Mononuclear cell (primary cell): ENCODE data around the gene SBNO2. TPM values are rescaled to one million over a fixed set of nuclear protein-coding genes. Genes with fewer than 3 reads are reported as not detected.

Experiments
- H3K27me3 ChIP-seq: 2 replicates; pipeline ENCODE4 v1.6.0; 2011; ENCODE audit warnings: low read length, control low read depth; ENCODE audit not compliant: insufficient read depth
- H3K4me1 ChIP-seq: 2 replicates; pipeline ENCODE4 v1.5.1; 2011; ENCODE audit warnings: mild to moderate bottlenecking, low read length, control low read depth; ENCODE audit not compliant: insufficient read depth
- H3K4me3 ChIP-seq: 2 replicates; pipeline ENCODE4 v1.5.1; 2011; ENCODE audit warnings: mild to moderate bottlenecking, low read length, moderate library complexity
- H3K9me3 ChIP-seq: 2 replicates; pipeline ENCODE4 v1.5.1; 2011; ENCODE audit warnings: low read depth, mild to moderate bottlenecking, control low read depth, low read length
- total RNA-seq: library from RNA; depleted of rRNA; stranded (reverse); fragments of >200 nt; gene quantifications from one replicate; pipeline ENCODE4 v1.2.3, GENCODE V29; 2012

Gene SBNO2
- total RNA-seq, 1 donor, result 53.8 TPM

- Histone ChIP-seq H3K4me3 (peak within 1 kb of the TSS; percentile 67), H3K9me3 (no peaks in the 10 kb centered on the region), H3K4me1 (peaks cover 64% of the 10 kb centered on the region), H3K27me3 (no peaks in the 10 kb centered on the region)
These were observed 78.9 kb downstream of the SBNO2 start, which contains the start of gene POLR2E for GRCh38 chr19:1094978-1095701. POLR2E (minus strand) TSS chr19:1095375; CDS start chr19:1095315, 60 bp downstream.

GRCh38 chr19:1094655-1094977 lies 79.5 kb downstream of the SBNO2 start:
- H3K4me3 ChIP-seq, result peak overlapping the region; percentile 67
- peaks cover 61% of the 10 kb centered on the region for H3K4me1 ChIP-seq
- no peaks in the 10 kb centered on the region for H3K27me3 ChIP-seq
- H3K9me3 ChIP-seq, result no peaks in the 10 kb centered on the region

GRCh38 chr19:1093811-1094553 lies 80.1 kb downstream of the SBNO2 start:
- Histone ChIP-seq H3K4me1 (peaks cover 61% of the 10 kb centered on the region), H3K9me3 (no peaks in the 10 kb centered on the region), H3K4me3 (peak overlapping the region; percentile 67), H3K27me3 (no peaks in the 10 kb centered on the region)

- Histone ChIP-seq H3K9me3 (no peaks in the 10 kb centered on the region), H3K27me3 (no peaks in the 10 kb centered on the region), H3K4me3 (no peak overlapping the region), H3K4me1 (peaks cover 61% of the 10 kb centered on the region)
These were observed 80.7 kb downstream of the SBNO2 start for GRCh38 chr19:1093330-1093729.

- peaks cover 67% of the 10 kb centered on the region for H3K4me1 ChIP-seq
- H3K27me3 ChIP-seq, result no peaks in the 10 kb centered on the region
- no peaks in the 10 kb centered on the region for H3K9me3 ChIP-seq
- H3K4me3 ChIP-seq, result no peak overlapping the region
These were observed 82.4 kb downstream of the SBNO2 start for GRCh38 chr19:1091544-1092175.

DNA sequence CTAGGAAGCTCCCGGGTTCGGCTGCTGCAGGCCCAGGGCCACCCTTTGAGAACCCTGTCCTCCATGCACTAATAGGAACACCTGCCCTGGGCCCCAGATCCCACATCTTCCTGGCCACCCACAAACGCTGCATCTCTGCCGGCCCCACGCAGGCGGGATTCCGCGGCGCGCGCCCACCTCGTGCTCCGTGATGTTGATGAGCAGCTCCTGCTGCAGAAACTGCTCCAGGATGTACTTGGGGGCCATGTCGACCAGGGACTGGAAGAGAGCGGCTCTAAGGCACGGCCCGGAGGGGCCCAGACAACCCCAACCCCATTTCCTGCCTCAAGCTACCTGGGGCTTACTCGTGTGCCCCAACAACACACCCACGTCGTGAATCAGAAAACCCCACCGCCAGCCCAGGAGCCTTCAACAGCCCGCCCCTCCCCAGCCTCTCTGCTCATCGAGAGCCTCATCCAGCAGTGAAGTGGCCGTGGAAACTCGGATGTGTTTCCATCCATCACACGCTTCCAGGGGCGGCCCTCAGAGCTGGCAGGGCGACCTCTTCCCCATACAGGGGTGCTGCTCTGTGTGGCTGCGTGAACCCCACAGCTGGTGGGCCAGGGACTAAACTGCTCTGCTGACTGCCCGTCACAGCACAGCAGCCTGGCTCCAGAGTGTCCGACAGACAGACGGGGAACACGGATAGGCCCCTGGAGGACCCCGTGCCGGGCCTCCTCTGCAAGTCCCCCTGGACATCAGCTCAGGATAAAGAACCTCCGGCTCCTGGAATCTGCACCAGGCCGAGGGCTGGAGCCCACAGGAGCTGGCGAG lies 83.1 kb downstream of the SBNO2 start:
- Histone ChIP-seq H3K9me3 (no peaks in the 10 kb centered on the region), H3K27me3 (no peaks in the 10 kb centered on the region), H3K4me3 (no peak overlapping the region), H3K4me1 (peaks cover 67% of the 10 kb centered on the region)

DNA sequence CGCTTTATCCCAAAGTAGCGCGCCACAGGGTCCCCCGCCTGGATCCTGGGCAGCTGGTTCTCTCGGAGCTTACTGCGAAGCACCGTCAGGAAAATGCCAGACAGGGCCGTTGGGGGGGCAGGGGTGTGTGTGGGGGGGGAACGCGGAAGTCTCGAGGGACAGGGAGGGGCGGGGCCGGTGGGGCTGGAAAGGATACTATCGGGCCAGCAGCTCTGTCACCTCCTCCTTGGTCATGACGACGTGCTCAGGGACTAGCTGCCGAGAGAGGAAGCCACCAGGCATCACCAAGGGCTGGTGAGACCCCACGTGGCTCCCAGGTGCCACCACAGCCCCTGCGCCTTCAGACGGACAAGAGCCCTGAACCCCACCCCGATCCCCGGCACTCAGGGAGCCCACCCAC lies 84.2 kb downstream of the SBNO2 start:
- peaks cover 69% of the 10 kb centered on the region for H3K4me1 ChIP-seq
- H3K27me3 ChIP-seq, result no peaks in the 10 kb centered on the region
- H3K9me3 ChIP-seq, result no peaks in the 10 kb centered on the region
- no peak overlapping the region for H3K4me3 ChIP-seq

GRCh38 chr19:1089126-1089771 lies 84.8 kb downstream of the SBNO2 start:
- Histone ChIP-seq H3K27me3 (no peaks in the 10 kb centered on the region), H3K9me3 (no peaks in the 10 kb centered on the region), H3K4me1 (peaks cover 71% of the 10 kb centered on the region), H3K4me3 (no peak overlapping the region)

DNA sequence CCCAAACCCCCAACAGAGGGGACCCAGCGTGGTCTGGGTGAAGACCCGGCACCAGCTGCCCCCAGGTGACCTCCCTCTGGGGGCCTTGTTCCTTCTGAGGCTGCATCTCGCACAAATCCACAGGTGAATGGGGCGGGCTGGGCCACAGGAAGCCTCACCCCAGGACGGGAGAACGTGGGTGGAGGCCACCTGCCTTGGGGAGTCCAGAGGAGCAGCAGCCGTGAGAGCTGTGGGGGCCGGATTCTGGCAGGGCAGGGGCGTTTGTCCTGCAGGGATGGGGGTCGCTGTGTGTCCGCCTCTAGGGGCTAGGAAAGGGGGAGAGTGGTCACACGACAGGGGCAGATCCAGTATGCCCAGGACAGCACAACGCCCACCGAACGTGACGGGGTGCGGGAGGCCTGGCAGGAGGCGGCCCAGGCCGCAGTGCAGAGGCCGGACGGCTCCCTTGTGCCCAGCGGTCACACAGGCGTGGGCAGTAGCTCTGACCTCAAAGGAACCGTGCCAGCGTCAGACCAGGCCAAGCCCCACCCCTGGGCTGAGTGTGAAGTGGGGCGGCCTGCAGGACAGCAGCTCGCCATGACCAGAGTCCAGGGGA lies 85.6 kb downstream of the SBNO2 start:
- Histone ChIP-seq H3K4me3 (no peak overlapping the region), H3K4me1 (peaks cover 67% of the 10 kb centered on the region), H3K27me3 (no peaks in the 10 kb centered on the region), H3K9me3 (no peaks in the 10 kb centered on the region)

DNA sequence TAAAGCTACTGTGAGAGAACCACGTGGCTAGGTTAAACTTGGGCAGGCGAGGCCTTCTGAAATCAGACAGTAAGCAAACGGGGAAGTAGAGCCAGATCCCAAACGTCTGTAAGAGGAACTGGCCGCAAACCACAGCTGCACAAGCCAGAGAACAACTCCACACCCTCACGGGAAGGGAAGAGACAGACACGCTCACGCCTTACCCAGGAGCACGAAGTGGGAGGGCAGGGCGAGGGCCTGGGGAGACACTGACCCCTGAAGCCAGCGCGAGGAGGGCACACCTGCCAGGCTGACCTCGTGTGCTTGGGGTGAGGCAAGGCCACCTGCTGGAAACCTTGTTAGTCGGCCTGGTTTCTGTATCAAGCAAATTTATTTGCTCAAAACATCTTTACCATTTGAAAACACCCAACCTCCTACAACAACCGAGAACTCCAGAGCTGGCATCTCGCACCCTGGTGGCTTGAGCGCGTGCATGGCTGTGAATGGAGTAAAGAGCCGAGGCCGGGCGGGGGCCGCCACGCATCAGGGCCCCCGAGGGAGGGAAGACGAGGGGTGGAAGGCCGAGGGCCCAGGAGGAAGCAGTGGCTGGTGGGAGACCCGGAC lies 86.2 kb downstream of the SBNO2 start:
- peaks cover 70% of the 10 kb centered on the region for H3K4me1 ChIP-seq
- no peak overlapping the region for H3K4me3 ChIP-seq
- H3K9me3 ChIP-seq, result no peaks in the 10 kb centered on the region
- H3K27me3 ChIP-seq, result no peaks in the 10 kb centered on the region

- no peaks in the 10 kb centered on the region for H3K9me3 ChIP-seq
- no peak overlapping the region for H3K4me3 ChIP-seq
- no peaks in the 10 kb centered on the region for H3K27me3 ChIP-seq
- H3K4me1 ChIP-seq, result peaks cover 80% of the 10 kb centered on the region
These were observed 87.5 kb downstream of the SBNO2 start for GRCh38 chr19:1086613-1087012.

DNA sequence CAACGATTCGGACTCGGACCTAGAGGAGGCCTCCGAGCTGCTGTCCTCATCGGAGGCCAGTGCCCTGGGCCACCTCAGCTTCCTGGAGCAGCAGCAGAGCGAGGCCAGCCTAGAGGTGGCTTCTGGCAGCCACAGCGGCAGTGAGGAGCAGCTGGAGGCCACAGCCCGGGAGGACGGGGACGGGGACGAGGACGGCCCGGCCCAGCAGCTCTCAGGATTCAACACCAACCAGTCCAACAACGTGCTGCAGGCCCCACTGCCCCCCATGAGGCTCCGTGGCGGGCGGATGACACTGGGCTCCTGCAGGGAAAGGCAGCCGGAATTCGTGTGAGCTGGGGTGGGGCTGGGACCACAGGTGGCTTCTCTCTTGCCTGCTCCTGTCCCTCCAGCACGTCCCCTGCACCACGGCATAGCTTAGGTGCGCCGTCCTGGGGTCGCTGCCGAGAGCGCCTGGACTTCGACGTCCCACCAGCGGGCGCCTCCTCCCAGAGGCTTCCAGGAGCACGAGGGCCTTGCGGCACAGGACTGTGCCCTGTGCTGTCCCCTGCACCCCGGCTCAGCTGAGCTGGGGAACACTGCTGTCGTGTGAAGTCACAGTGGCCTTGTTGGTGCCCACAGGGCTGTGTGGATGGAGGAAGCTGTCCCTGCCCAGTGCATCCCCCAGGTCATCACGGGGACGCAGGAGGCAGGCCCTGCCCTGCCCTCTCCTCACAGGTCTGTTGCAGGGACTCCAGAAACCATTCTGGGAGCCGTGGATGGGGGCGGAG lies 88.2 kb downstream of the SBNO2 start:
- no peaks in the 10 kb centered on the region for H3K27me3 ChIP-seq
- peaks cover 84% of the 10 kb centered on the region for H3K4me1 ChIP-seq
- no peak overlapping the region for H3K4me3 ChIP-seq
- no peaks in the 10 kb centered on the region for H3K9me3 ChIP-seq

DNA sequence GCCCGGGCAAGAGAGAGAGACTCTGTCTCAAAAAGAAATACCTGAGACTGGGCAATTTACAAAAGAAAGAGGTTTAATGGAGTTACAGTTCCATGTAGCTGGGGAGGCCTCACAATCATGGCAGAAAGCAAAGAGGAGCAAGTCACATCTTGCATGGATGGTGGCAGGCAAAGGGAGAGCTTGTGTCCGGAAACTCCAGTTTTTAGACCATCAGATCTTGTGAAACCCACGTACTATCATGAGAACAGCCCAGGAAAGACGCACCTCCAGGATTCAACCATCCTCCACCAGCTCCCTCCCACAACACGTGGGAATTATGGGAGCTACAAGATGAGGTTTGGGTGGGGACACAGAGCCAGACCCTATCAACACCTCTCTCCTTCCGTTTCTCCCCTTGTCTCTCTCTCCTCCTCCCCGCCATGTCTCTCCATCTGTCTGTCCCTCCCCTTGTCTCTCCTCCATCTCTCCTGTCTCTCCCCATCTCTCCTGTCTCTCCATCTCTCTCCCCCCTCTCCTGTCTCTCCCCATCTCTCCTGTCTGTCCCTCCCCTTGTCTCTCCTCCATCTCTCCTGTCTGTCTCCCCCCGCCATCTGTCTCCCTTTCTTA lies 88.9 kb downstream of the SBNO2 start:
- no peaks in the 10 kb centered on the region for H3K9me3 ChIP-seq
- H3K4me3 ChIP-seq, result no peak overlapping the region
- H3K4me1 ChIP-seq, result peaks cover 87% of the 10 kb centered on the region
- no peaks in the 10 kb centered on the region for H3K27me3 ChIP-seq
